Lung microvascular endothelial cell (primary cell): Measurements from ENCODE around the gene HPCAL4. TPM values are rescaled to one million over a fixed set of nuclear protein-coding genes. Genes with fewer than 3 reads are reported as not detected.

Experiments used
- DNase-seq, 2 donors: peaks; one replicate each; pipeline versions ENCODE4 v3.0.0 to v3.0.0-alpha.2; 2010; ENCODE audit warnings: low read depth in 2 of 2
- total RNA-seq: library from RNA; depleted of rRNA; stranded (reverse); fragments of >200 nt; gene quantifications from 2 replicates; pipeline ENCODE4 v1.2.1, GENCODE V29; 2014

The HPCAL4 gene
- total RNA-seq, 1 donor from 2014 or later, result not detected

DNA sequence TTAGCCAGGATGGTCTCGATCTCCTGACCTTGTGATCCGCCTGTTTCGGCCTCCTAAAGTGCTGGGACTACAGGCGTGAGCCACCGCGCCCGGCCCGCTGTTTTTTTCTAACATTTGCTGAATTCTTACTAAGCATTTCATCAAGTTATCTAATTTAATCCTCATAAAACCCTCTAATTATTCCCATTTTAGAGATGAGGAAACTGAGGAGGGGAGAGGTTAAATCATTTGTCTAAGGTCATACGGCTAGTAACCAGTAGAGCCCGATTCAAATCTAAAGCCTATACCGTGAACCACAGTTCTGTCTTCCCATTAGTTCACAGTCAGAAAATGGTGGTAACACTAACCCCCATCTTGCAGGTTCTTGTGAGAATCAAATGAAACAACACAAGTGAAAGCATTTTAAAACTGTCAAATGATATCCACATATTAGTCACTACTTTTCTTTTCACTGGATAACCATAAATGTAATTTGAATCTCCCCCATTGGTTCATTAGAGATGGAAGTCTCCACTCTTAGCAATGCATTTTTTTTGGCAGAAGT is 62.4 kb downstream of the HPCAL4 start:
- no peak for DNase-seq

Other genes starting within 250 kb of the HPCAL4 start
- gene BMP8A, start 199.8 kb downstream of the HPCAL4 start, total RNA-seq, result 0.40 and 0.44 TPM in 2 replicates
- gene PABPC4, start 114.6 kb downstream of the HPCAL4 start, total RNA-seq, result 122 and 124 TPM in 2 replicates
- gene HEYL, start 51.8 kb downstream of the HPCAL4 start, total RNA-seq, result under 0.01 TPM in 1 of 2 replicates, not detected in the other
- not detected in 2 replicates for gene NT5C1A, start 19.3 kb downstream of the HPCAL4 start, total RNA-seq
- gene PPIE, start 47.4 kb upstream of the HPCAL4 start, total RNA-seq, result 28.1 and 38.7 TPM in 2 replicates
- 2.6 and 4.2 TPM in 2 replicates for gene OXCT2, start 79.9 kb upstream of the HPCAL4 start, total RNA-seq
- under 0.01 and 0.20 TPM in 2 replicates for gene BMP8B, start 97.4 kb upstream of the HPCAL4 start, total RNA-seq
- 11.7 and 13.1 TPM in 2 replicates for gene TRIT1, start 192.1 kb upstream of the HPCAL4 start, total RNA-seq
- gene MYCL, start 210.5 kb upstream of the HPCAL4 start, total RNA-seq, result 0.20 and 0.44 TPM in 2 replicates